Stimulated activated CD4-positive, alpha-beta T cell treated with anti-CD3 and anti-CD28 coated beads, Interleukin-1b, Interleukin-23, amount 100 ng/mL, for 48 hours (primary cell): ENCODE data around the gene TMEM120B.

Experiments used
- DNase-seq: peaks from one replicate; pipeline ENCODE4 v3.0.0-alpha.2; 2020

The TMEM120B gene

DNA sequence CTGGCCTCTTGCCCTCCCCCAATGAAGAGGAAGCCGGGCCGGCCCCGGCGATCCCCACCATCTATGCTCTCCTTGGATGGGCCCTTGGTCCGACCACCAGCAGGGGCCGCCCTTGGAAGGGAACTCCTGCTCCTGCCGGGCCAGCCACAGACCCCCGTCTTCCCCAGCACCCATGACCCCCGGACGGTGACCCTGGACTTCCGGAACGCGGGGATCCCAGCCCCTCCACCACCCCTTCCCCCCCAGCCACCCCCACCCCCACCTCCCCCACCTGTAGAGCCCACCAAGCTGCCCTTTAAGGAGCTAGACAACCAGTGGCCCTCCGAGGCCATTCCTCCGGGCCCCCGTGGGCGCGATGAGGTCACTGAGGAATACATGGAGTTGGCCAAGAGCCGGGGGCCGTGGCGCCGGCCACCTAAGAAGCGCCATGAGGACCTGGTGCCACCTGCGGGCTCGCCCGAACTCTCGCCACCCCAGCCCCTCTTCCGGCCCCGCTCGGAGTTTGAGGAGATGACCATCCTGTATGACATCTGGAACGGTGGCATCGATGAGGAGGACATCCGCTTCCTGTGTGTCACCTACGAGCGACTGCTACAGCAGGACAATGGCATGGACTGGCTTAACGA lies 110.7 kb downstream of the TMEM120B start:
- no peak for DNase-seq

DNA sequence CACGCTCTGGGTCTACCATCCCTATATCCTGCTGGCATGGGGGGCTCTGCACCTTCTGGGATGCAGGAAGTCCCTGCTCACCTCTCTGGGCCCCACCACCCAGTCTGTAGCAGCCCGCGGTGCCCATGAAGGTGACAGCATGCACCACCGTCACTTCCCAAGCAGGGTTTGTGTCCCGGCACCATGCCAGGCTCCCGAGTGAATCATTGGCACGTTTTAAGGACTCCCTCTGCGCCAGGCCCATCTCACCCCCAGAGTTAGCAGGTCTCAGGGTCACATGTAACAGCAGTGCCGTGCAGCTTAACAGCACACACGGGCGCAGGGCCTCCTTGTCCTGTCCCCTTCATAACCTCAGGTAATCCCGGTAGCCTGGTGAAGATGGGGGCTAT lies 111.2 kb downstream of the TMEM120B start:
- no peak for DNase-seq

DNA sequence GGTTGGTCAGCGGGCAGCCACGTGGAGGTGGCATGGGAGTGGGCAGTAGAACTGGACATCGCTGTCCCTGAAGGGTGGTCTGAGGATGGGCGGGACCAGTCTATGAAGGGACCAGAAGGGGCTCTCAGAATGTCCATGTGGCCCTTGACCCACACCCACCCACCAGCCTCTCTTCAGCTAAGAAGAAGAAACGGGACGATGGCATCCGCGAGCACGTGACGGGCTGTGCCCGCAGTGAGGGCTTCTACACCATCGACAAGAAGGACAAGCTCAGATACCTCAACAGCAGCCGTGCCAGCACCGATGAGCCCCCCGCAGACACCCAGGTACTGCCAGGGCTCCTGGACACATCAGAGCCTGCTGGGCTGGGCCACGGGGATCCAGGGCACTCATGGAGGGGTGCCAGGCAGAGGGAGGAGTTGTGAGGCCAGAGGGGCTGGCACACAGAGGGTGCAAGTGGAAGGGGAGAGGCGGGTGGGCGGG lies 112.5 kb downstream of the TMEM120B start:
- no peak for DNase-seq

DNA sequence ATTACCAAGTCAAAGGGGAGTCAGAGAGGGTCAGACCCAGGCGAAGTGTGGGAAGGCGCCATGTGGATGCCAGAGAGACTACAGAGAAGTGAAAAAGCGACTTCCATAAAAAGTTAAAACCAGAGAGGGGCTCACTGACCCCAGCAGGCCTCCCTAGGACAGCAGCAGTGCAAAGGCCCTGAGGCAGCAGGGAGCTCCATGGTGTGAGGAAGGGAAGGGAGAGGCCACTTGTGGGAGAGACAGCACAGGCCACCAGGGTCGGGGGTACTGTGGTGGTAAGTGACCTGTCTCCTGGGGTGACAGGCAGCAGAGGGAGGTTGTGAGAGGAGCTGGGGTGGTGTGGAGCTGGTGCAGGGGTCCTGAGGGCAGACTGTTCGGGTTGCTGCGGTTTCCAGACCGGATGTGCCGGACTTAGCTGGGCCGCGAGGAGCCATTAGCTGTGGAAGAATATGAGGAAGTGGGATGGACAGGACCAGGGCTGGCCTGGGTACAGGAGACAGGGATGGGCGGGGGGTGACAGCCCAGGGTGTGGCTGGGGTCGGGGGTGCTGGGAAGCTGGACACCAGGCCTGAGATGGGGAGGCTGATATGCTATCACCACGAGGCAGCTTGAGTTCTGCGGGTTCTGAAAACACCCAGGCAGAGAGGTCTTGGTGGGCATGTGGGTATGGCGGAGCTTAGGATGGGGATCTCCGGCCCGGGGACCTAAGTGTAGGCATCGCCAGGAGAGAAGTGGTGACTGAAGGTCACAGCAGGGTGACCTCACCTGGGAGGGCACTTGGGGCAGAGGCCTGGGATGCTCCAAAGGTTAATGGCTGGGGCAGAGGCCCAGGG lies 114.0 kb downstream of the TMEM120B start:
- no peak for DNase-seq

DNA sequence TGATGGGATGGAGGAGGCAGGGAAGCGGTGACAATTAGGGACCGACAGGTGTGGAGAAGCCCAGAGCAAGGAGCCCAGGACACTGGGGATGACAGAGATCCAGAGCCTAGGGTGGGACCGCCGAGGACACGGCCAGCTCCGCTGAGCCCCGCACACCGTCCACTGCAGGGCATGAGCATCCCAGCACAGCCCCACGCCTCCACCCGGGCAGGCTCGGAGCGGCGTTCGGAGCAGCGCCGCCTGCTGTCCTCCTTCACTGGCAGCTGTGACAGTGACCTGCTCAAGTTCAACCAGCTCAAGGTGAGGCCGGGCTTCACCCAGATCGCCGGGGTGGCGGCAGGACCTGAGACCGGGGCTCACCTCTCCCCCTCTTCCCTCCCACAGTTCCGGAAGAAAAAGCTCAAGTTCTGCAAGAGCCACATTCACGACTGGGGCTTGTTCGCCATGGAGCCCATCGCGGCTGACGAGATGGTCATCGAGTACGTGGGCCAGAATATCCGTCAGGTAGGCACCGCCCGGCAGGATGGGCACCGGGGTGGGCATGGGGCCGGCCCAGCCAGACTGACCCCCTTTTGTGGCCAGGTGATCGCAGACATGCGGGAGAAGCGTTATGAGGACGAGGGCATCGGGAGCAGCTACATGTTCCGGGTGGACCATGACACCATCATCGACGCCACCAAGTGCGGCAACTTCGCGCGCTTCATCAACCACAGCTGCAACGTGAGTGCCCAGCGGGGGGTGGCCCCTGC lies 115.0 kb downstream of the TMEM120B start:
- DNase-seq: no peak

- DNase-seq: no peak
Observed at GRCh38 chr12:121828306-121828705, 115.8 kb downstream of the TMEM120B start.

DNA sequence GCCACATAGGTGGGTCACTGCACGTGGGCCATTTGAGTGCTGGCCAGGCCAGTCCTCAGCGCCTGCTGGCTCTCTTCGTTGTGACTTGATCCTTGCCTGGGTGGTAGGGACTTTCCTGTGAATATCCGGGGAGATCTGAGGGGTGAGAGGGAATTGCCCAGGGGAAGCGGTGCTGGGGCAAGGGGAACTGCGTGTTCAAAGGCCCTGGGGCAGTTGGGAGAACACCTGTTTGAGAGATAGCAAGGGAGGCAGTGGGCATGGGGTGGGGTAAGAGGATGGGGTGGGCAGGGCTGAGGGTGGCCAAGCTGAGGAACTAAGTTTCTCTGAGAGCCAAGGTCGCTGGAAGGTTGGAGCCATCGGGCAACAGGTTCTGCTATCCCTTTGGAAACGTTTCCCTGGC lies 116.3 kb downstream of the TMEM120B start:
- DNase-seq: no peak

DNA sequence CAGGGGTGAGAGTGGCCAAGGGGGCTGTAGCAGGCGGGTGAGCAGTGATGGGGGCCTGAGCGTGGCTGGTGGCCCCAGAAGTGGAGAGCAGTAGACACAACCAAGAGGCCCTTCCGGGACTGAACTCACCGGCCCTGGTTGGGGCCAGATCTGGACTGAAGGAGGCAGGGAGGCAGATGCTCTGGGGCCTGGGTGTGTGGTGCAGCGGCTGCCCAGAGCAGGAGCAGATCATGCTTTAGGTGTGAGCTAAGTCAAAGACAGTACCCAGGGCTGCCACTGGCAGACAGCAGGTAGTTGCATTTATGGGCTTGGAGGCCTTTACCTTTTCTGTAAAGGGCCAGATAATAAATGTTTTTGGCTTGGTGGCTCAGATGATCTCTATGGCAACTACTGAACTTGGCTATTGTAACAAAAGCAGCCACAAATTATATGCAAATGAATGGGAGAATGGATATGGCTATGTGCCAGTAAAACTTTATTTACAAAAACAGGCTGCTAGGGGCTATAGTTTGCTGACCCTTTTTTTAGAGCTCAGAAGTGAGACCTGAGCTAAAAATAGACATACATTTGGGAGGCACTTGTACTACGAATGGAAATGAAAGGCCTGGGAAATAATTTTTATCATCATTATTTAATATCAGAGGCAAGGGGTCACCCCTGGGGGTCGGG lies 116.8 kb downstream of the TMEM120B start:
- no peak for DNase-seq

- no peak for DNase-seq
Observed at GRCh38 chr12:121830134-121830533, 117.6 kb downstream of the TMEM120B start.

DNA sequence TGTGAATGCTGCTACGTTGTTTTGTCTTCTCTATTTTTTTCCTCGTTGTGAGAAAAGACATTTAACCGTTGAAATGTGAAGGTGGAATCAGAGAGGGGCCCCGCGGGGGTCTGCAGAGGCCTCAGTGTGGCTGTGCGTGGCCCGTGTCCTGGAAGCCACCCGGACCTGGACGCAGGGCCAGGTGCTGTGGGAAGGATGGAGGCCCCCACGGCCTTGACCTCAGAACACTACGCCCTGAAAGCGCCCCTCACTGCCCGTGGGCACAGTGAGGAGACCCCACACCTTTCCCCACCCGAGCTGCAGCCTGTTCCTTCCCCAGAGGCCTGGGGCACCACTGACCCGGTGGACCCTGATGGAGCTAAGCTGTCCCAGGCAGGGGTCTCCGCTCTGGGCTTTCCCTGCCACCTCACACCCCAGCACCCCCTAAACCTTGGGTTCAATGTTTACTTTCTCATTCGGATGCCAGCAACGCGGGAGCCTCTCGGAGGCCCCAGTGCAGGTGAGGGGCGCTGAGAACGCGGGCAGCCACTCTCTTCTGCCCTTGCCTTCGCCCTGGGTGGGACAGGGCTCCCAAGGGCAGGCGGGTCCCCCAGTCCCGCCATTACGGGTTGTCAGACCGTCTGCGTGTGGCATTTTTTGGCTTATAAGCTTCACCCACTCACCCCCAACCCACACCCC lies 118.2 kb downstream of the TMEM120B start:
- no peak for DNase-seq
